Esophagus muscularis mucosa (tissue), 4 donors: ENCODE measurements around the gene MED14. TPM values are rescaled to one million over a fixed set of nuclear protein-coding genes. Genes with fewer than 3 reads are reported as not detected.

Source experiments
- DNase-seq: peaks from one replicate; pipeline ENCODE4 v3.0.0-alpha.2; 2017; ENCODE audit errors: extremely low spot score
- H3K27ac ChIP-seq, 4 donors: fragments of 200-600 bp; sonication (generic); replicated peaks in 1 of 4; 1 replicate in 3 of 4; 2 replicates in 1 of 4; pipeline ENCODE4 v1.5.1; 2016 to 2019; ENCODE audit warnings: mild to moderate bottlenecking in 1 of 4
- H3K27me3 ChIP-seq, 4 donors: fragments of 200-600 bp; sonication (generic); one replicate each; pipeline versions ENCODE4 v1.5.1 to v1.6.0; 2016 to 2019
- H3K36me3 ChIP-seq, 4 donors: fragments of 200-600 bp; sonication (generic); one replicate each; pipeline ENCODE4 v1.5.1; 2016 to 2019
- H3K4me1 ChIP-seq, 4 donors: fragments of 200-600 bp; sonication (generic); one replicate each; pipeline ENCODE4 v1.5.1; 2016 to 2019
- H3K4me3 ChIP-seq, 4 donors: fragments of 200-600 bp; sonication (generic); 1 replicate in 2 of 4; 2 replicates in 2 of 4; pipeline ENCODE4 v1.5.1; 2016 to 2019; ENCODE audit warnings: mild to moderate bottlenecking in 4 of 4, moderate library complexity in 1 of 4
- H3K9me3 ChIP-seq, 4 donors: fragments of 200-600 bp; sonication (generic); 1 replicate in 3 of 4; 2 replicates in 1 of 4; pipeline ENCODE4 v1.5.1; 2016 to 2019
- EP300 ChIP-seq: sonication (generic); formaldehyde crosslinking; IDR thresholded peaks from one replicate; pipeline ENCODE4 v1.6.1; 2017; ENCODE audit warnings: antibody characterized with exemption
- POLR2A ChIP-seq: fragments of 450-650 bp; IDR thresholded peaks from one replicate; pipeline ENCODE4 v1.6.1; 2017; ENCODE audit warnings: antibody characterized with exemption, moderate library complexity, mild to moderate bottlenecking, low read depth
- POLR2AphosphoS5 ChIP-seq, 2 donors: sonication (generic); formaldehyde crosslinking; IDR thresholded peaks; one replicate each; pipeline ENCODE4 v1.6.1; 2017; ENCODE audit warnings: antibody characterized with exemption in 2 of 2
- WGBS: methylation state at CpG from one replicate; pipeline ENCODE4 v1.1.5; 2018; 5-methylcytosine and 5-hydroxymethylcytosine counted together
- intact Hi-C: fragments of 100-400 bp; cut with DNase I; formaldehyde crosslinking; loops from one replicate; pipeline ENCODE4 v1.15.1; 2023
- total RNA-seq, 4 donors: library from RNA; depleted of rRNA; stranded (reverse); fragments of >200 nt; gene quantifications; one replicate each; pipeline versions ENCODE4 v1.1.0 to v1.2.1, GENCODE V29; 2016
- TF ChIP-seq, protein P1 (sequence below), 3 experiments: fragments of 200-600 bp in 2 of 3; fragments of 450-650 bp in 1 of 3; sonication (generic) in 2 of 3; IDR thresholded peaks; one replicate each; pipeline ENCODE4 v1.5.1; 2017 to 2019; ENCODE audit warnings: antibody characterized with exemption in 3 of 3, mild to moderate bottlenecking in 2 of 3, moderate library complexity in 1 of 3

MED14 gene
- total RNA-seq, 4 donors from 2014 or later = 20.0 to 29.9 (median 24.3) TPM

DNA sequence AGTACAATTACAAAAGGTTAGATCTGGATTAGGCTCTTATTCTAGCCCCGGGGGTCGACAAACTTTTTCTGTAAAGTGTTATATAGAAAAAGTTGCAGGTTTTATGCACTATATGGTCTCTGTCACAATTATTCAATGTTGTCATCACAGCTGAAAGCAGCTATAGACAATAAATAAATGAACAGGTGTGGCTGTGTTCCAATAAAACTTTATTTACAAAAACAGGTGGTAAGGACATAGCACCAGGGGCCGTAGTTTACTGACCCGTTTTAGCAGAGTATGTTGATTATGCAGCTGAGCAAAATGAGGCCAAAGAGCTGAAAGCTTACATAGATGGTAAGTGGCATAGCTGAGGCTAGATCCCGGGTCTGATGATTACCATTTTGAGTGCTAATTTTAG, 75.0 kb downstream of the MED14 start:
- Histone ChIP-seq H3K27ac (no peak overlapping the region), H3K9me3 (no peaks in the 10 kb centered on the region), H3K4me1 (peaks cover 0 to 10% (median 7%) of the 10 kb centered on the region in 4 donors), H3K36me3 (peaks cover 0 to 60% (median 38%) of the 10 kb centered on the region in 4 donors), H3K4me3 (no peak overlapping the region), H3K27me3 (peaks cover 0 to 5% (median 0%) of the 10 kb centered on the region in 4 donors)
- DNase-seq = no peak
- TF ChIP-seq POLR2AphosphoS5 (IDR thresholded peaks at IDR 0.05) = no peak
- TF ChIP-seq POLR2A = no peak
- TF ChIP-seq EP300 = no peak
- TF ChIP-seq, protein P1, sequence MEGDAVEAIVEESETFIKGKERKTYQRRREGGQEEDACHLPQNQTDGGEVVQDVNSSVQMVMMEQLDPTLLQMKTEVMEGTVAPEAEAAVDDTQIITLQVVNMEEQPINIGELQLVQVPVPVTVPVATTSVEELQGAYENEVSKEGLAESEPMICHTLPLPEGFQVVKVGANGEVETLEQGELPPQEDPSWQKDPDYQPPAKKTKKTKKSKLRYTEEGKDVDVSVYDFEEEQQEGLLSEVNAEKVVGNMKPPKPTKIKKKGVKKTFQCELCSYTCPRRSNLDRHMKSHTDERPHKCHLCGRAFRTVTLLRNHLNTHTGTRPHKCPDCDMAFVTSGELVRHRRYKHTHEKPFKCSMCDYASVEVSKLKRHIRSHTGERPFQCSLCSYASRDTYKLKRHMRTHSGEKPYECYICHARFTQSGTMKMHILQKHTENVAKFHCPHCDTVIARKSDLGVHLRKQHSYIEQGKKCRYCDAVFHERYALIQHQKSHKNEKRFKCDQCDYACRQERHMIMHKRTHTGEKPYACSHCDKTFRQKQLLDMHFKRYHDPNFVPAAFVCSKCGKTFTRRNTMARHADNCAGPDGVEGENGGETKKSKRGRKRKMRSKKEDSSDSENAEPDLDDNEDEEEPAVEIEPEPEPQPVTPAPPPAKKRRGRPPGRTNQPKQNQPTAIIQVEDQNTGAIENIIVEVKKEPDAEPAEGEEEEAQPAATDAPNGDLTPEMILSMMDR (IDR thresholded peaks at IDR 0.05) = no peak
- intact Hi-C loops = loop anchor here (5.0 kb wide), 1 partner anchor 132 kb away; no protein-coding TSS in a partner anchor
- WGBS = 95% methylated on average over 5 of the region's 5 CpGs

- Histone ChIP-seq H3K36me3 (peaks cover 0 to 28% (median 18%) of the 10 kb centered on the region in 4 donors), H3K4me3 (no peak overlapping the region), H3K27ac (peak overlapping the region in 3 of 4 donors; percentile 18 to 39 (median 36)), H3K4me1 (peaks cover 0 to 22% (median 11%) of the 10 kb centered on the region in 4 donors), H3K9me3 (no peaks in the 10 kb centered on the region), H3K27me3 (peaks cover 0 to 5% (median 0%) of the 10 kb centered on the region in 4 donors)
- intact Hi-C loops = loop anchor here (10.0 kb wide), 1 partner anchor 461 kb away; no protein-coding TSS in a partner anchor
- 59% methylated on average over 2 of the region's 2 CpGs for WGBS
- no peak for DNase-seq
- TF ChIP-seq EP300 (no peak), POLR2AphosphoS5 (IDR thresholded peaks at IDR 0.05) (no peak), POLR2A (no peak)
- TF ChIP-seq, protein P1 (IDR thresholded peaks at IDR 0.05) = no peak
These were observed 81.8 kb downstream of the MED14 start for GRCh38 chrX:40653535-40653934.

- WGBS = 88% methylated on average over 1 of the region's 1 CpG
- intact Hi-C loops = loop anchor here (10.0 kb wide), 1 partner anchor 462 kb away; no protein-coding TSS in a partner anchor
- H3K4me1 ChIP-seq = peaks cover 0 to 26% (median 16%) of the 10 kb centered on the region in 4 donors
These were observed 82.7 kb downstream of the MED14 start for GRCh38 chrX:40652664-40653063.

GRCh38 chrX:40651620-40652223, 83.6 kb downstream of the MED14 start:
- 0% methylated on average over 3 of the region's 3 CpGs for WGBS
- Histone ChIP-seq H3K27ac (no peak overlapping the region), H3K4me1 (peaks cover 1 to 26% (median 20%) of the 10 kb centered on the region in 4 donors), H3K4me3 (no peak overlapping the region), H3K9me3 (no peaks in the 10 kb centered on the region), H3K36me3 (peaks cover 0 to 10% (median 5%) of the 10 kb centered on the region in 4 donors), H3K27me3 (no peaks in the 10 kb centered on the region)
- DNase-seq = peak; percentile 93
- intact Hi-C loops = loop anchor here (10.0 kb wide), 1 partner anchor 463 kb away; no protein-coding TSS in a partner anchor
- TF ChIP-seq, protein P1 (IDR thresholded peaks at IDR 0.05) = peak; percentile 61 to 87 (median 86)
- TF ChIP-seq POLR2AphosphoS5 (IDR thresholded peaks at IDR 0.05) (no peak), POLR2A (no peak), EP300 (no peak)

More at GRCh38 chrX:40652664-40653063, 82.7 kb downstream of the MED14 start:
- Histone ChIP-seq H3K27me3 (no peaks in the 10 kb centered on the region), H3K36me3 (peaks cover 0 to 20% (median 13%) of the 10 kb centered on the region in 4 donors), H3K9me3 (no peaks in the 10 kb centered on the region), H3K4me3 (no peak overlapping the region), H3K27ac (no peak overlapping the region)
- no peak for DNase-seq
- no peak for TF ChIP-seq POLR2AphosphoS5 (IDR thresholded peaks at IDR 0.05)
- TF ChIP-seq, protein P1 (IDR thresholded peaks at IDR 0.05) = no peak
- TF ChIP-seq POLR2A = no peak
- no peak for TF ChIP-seq EP300
